Mesendoderm (in vitro differentiated cells): Measurements from ENCODE around the gene WDR59.
A peak's percentile ranks its signal among the peaks of the same experiment; 100 is the strongest.
"Not testable (repeated sequence)": the region's sequence is repeated elsewhere in the genome, so short reads cannot be mapped to it uniquely, and the experiment has no call there.

Experiments
- DNase-seq: peaks from one replicate; pipeline ENCODE4 v3.0.0; 2013
- H2AK5ac ChIP-seq: 2 replicates; pipeline ENCODE4 v1.6.1; 2013; ENCODE audit warnings: low read length, inconsistent platforms
- H2BK120ac ChIP-seq: 2 replicates; pipeline ENCODE4 v1.6.1; 2013; ENCODE audit warnings: low read depth, mild to moderate bottlenecking, low read length, moderate library complexity, mixed read lengths
- H2BK15ac ChIP-seq: replicated peaks from 2 replicates; pipeline ENCODE4 v1.6.1; 2013; ENCODE audit warnings: low read depth, mild to moderate bottlenecking, moderate library complexity
- H2BK5ac ChIP-seq: 2 replicates; pipeline ENCODE4 v1.6.1; 2013; ENCODE audit warnings: low read length, inconsistent platforms
- H3K18ac ChIP-seq: 2 replicates; pipeline ENCODE4 v1.6.1; 2013; ENCODE audit warnings: mild to moderate bottlenecking, low read length, mixed read lengths
- H3K23ac ChIP-seq: one replicate; pipeline ENCODE4 v1.6.1; 2013; ENCODE audit warnings: low read length
- H3K27ac ChIP-seq: 2 replicates; pipeline ENCODE4 v1.5.1; 2013; ENCODE audit warnings: low read depth, mild to moderate bottlenecking, inconsistent platforms, low read length, moderate library complexity
- H3K27me3 ChIP-seq: 2 replicates; pipeline ENCODE4 v1.6.1; 2013; ENCODE audit warnings: low read length, control low read depth, mild to moderate bottlenecking, inconsistent platforms; ENCODE audit not compliant: insufficient read depth, poor library complexity
- H3K36me3 ChIP-seq: 2 replicates; pipeline ENCODE4 v1.6.1; 2013; ENCODE audit warnings: low read length, inconsistent platforms; ENCODE audit not compliant: control insufficient read depth, insufficient read depth
- H3K4ac ChIP-seq: one replicate; pipeline ENCODE4 v1.6.1; 2013; ENCODE audit warnings: low read depth, mild to moderate bottlenecking, low read length, moderate library complexity
- H3K4me1 ChIP-seq: 2 replicates; pipeline ENCODE4 v1.6.1; 2013; ENCODE audit warnings: low read depth, low read length, inconsistent platforms; ENCODE audit not compliant: control insufficient read depth
- H3K4me2 ChIP-seq: 2 replicates; pipeline ENCODE4 v1.6.1; 2013; ENCODE audit warnings: low read length
- H3K4me3 ChIP-seq: 2 replicates; pipeline ENCODE4 v1.5.1; 2013; ENCODE audit warnings: mild to moderate bottlenecking, low read length
- H3K56ac ChIP-seq: one replicate; pipeline ENCODE4 v1.6.1; 2013; ENCODE audit warnings: low read length
- H3K79me1 ChIP-seq: 2 replicates; pipeline ENCODE4 v1.6.1; 2013; ENCODE audit warnings: low read length, inconsistent platforms
- H3K79me2 ChIP-seq: 2 replicates; pipeline ENCODE4 v1.6.1; 2013; ENCODE audit warnings: mild to moderate bottlenecking, low read length; ENCODE audit not compliant: control insufficient read depth, insufficient read depth
- H3K9ac ChIP-seq: 2 replicates; pipeline ENCODE4 v1.6.1; 2013; ENCODE audit warnings: low read length, inconsistent platforms
- H4K5ac ChIP-seq: one replicate; pipeline ENCODE4 v1.6.1; 2013; ENCODE audit warnings: low read length
- H4K8ac ChIP-seq: one replicate; pipeline ENCODE4 v1.6.1; 2013; ENCODE audit warnings: low read depth, mild to moderate bottlenecking, control low read depth, low read length, moderate library complexity
- WGBS: extraction: QIAGEN DNeasy Blood & Tissue Kit; methylation state at CpG from one replicate; pipeline ENCODE4 v1.1.7; 2013; ENCODE audit warnings: low lambda C conversion rate, missing lambda C conversion rate; ENCODE audit not compliant: insufficient coverage; ENCODE audit errors: extremely low coverage; 5-methylcytosine and 5-hydroxymethylcytosine counted together

The WDR59 gene

DNA sequence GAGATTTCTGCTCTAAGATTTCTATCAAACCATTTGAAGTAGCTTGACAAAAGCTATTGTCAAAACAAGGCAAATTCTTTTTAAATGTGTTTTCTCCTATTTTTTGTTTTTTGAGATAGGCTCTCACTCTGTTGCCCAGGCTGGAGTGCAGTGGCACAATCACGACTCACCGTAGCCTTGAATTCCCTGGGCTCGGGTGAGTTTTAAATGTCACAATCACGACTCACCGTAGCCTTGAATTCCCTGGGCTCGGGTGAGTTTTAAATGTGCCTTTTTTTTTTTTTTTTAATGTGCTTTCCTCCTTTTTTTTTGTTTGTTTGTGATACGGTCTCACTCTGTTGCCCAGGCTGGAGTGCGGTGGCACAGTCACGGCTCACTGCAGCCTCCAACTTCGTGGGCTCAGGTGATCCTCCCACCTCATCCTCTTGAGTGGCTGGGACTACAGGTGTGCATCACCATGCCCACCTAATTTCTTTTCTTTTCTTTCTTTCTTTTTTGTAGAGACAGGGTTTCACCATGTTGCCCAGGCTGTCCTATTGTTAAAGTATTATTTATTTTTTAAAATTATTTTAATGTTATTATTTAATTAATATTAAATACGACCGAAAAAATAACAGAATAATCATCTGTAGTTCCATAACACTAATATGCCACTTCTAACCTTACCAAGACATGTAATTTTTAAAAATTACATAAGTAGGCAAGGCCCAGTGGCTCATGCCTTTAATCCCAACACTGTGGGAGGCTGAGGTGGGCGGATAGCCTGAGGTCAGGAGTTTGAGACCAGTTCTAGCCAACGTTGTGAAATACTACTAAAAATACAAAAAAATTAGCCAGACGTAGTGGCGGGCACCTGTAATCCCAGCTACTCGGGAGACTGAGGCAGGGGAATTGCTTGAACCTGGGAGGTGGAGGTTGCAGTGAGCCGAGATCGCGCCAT lies 140.6 kb downstream of the WDR59 start:
- H2BK5ac ChIP-seq: no peak overlapping the region
- H3K27me3 ChIP-seq: no peaks in the 10 kb centered on the region
- H3K36me3 ChIP-seq: no peaks in the 10 kb centered on the region
- H3K4me1 ChIP-seq: no peaks in the 10 kb centered on the region
- no peaks in the 10 kb centered on the region for H3K79me2 ChIP-seq
- H3K9ac ChIP-seq: no peak overlapping the region
- peak; percentile 31 for DNase-seq
- no peak overlapping the region for H2AK5ac ChIP-seq
- H2BK120ac ChIP-seq: no peak overlapping the region
- no peak overlapping the region for H4K8ac ChIP-seq
- H3K18ac ChIP-seq: no peak overlapping the region
- H3K4me2 ChIP-seq: no peak overlapping the region
- no peak overlapping the region for H4K5ac ChIP-seq
- H3K79me1 ChIP-seq: no peaks in the 10 kb centered on the region
- H3K4me3 ChIP-seq: no peak overlapping the region
- no peak overlapping the region for H3K56ac ChIP-seq
- no peak overlapping the region for H3K27ac ChIP-seq
- no peak overlapping the region for H3K23ac ChIP-seq
- WGBS: no CpG with 5 or more reads among the region's 20 CpGs
- no peak overlapping the region for H2BK15ac ChIP-seq
- no peak overlapping the region for H3K4ac ChIP-seq

DNA sequence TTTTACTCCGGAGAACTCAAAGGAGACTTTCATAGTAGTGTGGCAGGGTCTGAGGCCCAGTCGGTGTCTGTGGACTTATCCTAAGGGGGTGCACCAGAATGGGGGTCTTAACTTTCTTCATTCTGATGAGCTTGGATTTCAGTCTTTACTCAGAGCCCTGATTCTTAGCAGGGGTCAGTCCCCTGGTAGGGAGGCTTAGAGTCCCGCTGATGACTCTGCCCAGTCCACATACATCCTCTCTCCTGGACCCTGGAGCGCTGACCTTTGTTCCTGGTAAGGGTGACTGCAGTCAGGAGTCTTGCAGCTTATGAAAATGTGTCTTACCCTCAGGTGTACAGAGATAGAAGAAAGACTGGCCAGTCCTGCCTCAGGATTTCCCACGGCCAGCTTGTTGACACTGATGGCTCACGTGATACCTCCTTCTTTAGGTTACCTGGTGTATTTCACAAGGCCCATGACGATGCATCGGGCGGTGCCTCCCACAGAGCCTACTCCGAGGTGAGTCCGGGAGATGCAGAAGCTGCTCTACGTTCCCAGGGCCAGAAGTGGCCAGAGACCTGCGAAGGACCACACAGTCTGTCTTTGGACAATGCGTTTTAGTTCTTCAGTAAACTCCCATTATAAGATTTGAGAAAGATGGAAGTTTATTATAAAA lies 141.4 kb downstream of the WDR59 start:
- H2BK120ac ChIP-seq, H2AK5ac ChIP-seq, H3K27me3 ChIP-seq, H3K36me3 ChIP-seq, H2BK15ac ChIP-seq, H3K4me1 ChIP-seq, H4K5ac ChIP-seq, H2BK5ac ChIP-seq, H3K27ac ChIP-seq, H3K4me2 ChIP-seq, H4K8ac ChIP-seq, H3K4me3 ChIP-seq, DNase-seq, H3K18ac ChIP-seq, H3K79me2 ChIP-seq, H3K4ac ChIP-seq, H3K79me1 ChIP-seq, H3K23ac ChIP-seq, H3K9ac ChIP-seq, H3K56ac ChIP-seq: not testable (repeated sequence)
- WGBS: no CpG with 5 or more reads among the region's 14 CpGs

- Histone ChIP-seq H2AK5ac (no peak overlapping the region), H2BK15ac (no peak overlapping the region), H3K79me2 (no peaks in the 10 kb centered on the region), H3K56ac (no peak overlapping the region), H3K27ac (no peak overlapping the region), H3K4me1 (no peaks in the 10 kb centered on the region), H2BK5ac (no peak overlapping the region), H3K4me2 (no peak overlapping the region), H3K27me3 (no peaks in the 10 kb centered on the region), H3K9ac (no peak overlapping the region), H3K79me1 (no peaks in the 10 kb centered on the region), H3K23ac (no peak overlapping the region), H3K36me3 (no peaks in the 10 kb centered on the region), H4K8ac (no peak overlapping the region), H2BK120ac (no peak overlapping the region), H3K18ac (no peak overlapping the region), H4K5ac (no peak overlapping the region), H3K4ac (no peak overlapping the region), H3K4me3 (no peak overlapping the region)
- no CpG with 5 or more reads among the region's 6 CpGs for WGBS
- no peak for DNase-seq
These were observed 142.5 kb downstream of the WDR59 start for GRCh38 chr16:74842413-74842812.

DNA sequence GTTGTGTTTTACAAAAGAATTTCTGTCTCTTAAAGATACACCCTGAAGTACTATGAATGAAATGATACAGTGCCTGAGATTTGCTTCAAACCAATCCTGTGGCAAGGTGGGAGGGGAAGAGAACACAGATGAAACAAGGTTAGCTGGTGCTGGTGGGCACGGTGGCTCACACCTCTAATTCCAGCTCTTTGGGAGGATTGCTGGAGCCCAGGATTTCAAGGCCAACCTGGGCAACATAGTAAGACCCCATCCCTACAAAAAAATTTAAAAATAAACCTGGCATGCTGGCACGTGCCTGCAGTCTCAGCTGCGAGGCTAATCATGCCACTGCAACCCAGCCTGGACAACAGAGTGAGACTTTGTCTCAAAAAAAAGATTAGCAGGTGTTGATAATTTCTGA lies 143.0 kb downstream of the WDR59 start:
- Histone ChIP-seq H3K4me2 (no peak overlapping the region), H2BK5ac (no peak overlapping the region), H3K36me3 (no peaks in the 10 kb centered on the region), H3K18ac (no peak overlapping the region), H2AK5ac (no peak overlapping the region), H3K27ac (no peak overlapping the region), H3K23ac (no peak overlapping the region), H3K4ac (no peak overlapping the region), H2BK120ac (no peak overlapping the region), H3K79me2 (no peaks in the 10 kb centered on the region), H3K27me3 (no peaks in the 10 kb centered on the region), H3K79me1 (no peaks in the 10 kb centered on the region), H3K56ac (no peak overlapping the region), H3K9ac (no peak overlapping the region), H2BK15ac (no peak overlapping the region), H3K4me1 (no peaks in the 10 kb centered on the region), H4K5ac (no peak overlapping the region), H3K4me3 (no peak overlapping the region), H4K8ac (no peak overlapping the region)
- no CpG with 5 or more reads among the region's 3 CpGs for WGBS
- no peak for DNase-seq

DNA sequence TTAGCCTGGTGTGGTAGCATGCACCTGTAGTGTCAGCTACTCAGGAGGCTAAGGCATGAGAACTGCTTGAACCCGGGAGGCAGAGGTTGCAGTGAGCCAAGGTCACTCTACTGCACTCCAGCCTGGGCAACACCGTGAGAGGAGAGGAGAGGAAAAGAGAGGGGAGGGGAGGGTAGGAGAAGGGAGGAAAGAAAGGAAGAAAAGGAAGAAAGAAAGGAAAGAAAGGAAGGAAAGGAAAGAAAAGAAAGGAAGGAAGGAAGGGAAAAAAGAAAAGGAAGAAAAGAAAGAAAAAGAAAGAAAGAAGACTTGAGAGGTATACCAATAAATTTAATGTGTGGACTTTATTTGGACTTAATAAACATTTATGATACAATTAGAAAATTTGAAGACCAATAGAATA lies 143.5 kb downstream of the WDR59 start:
- H3K79me2 ChIP-seq: no peaks in the 10 kb centered on the region
- H3K9ac ChIP-seq: no peak overlapping the region
- no peak overlapping the region for H4K8ac ChIP-seq
- H3K4me3 ChIP-seq: no peak overlapping the region
- no CpG with 5 or more reads among the region's 2 CpGs for whole genome bisulfite sequencing
- no peaks in the 10 kb centered on the region for H3K27me3 ChIP-seq
- H2BK120ac ChIP-seq: no peak overlapping the region
- no peak overlapping the region for H3K4me2 ChIP-seq
- no peak overlapping the region for H2BK5ac ChIP-seq
- no peak overlapping the region for H3K27ac ChIP-seq
- no peak overlapping the region for H4K5ac ChIP-seq
- no peak overlapping the region for H3K18ac ChIP-seq
- H3K4ac ChIP-seq: no peak overlapping the region
- H2BK15ac ChIP-seq: no peak overlapping the region
- H3K23ac ChIP-seq: no peak overlapping the region
- no peak for DNase-seq
- no peaks in the 10 kb centered on the region for H3K36me3 ChIP-seq
- H3K4me1 ChIP-seq: no peaks in the 10 kb centered on the region
- H3K56ac ChIP-seq: no peak overlapping the region
- H2AK5ac ChIP-seq: no peak overlapping the region
- no peaks in the 10 kb centered on the region for H3K79me1 ChIP-seq
